ENCODE data around the gene PLA2R1. TPM values are rescaled to one million over a fixed set of nuclear protein-coding genes. Genes with fewer than 3 reads are reported as not detected.
A peak's percentile ranks its signal among the peaks of the same experiment; 100 is the strongest.

The PLA2R1 gene
- total RNA-seq, 6 donors from 2014 or later: 3.0 to 11.0 (median 5.9) TPM

DNA sequence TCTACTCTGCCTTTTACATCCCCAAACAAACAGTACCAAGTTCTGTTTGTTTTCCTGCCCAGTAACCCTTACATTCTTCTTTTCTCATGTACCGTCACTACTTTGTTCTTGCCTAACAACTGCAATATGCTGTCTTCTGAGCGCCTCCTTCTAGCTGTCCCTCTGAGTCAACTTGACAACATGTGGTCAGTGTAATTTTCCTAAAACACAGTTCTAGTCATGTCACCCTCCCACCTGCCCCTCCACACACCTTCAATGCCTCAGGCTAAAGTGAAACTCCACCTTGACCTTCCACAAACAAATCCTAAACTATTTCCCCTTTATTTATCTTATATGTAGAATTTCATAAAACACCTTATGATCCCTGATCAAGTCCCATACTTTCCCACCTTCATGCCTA lies 139.9 kb downstream of the PLA2R1 start:
- TF ChIP-seq POLR2AphosphoS5 (IDR thresholded peaks at IDR 0.05) (no peak), POLR2A (IDR thresholded peaks at IDR 0.05) (no peak), EP300 (IDR thresholded peaks at IDR 0.05) (no peak)
- TF ChIP-seq, protein P1, sequence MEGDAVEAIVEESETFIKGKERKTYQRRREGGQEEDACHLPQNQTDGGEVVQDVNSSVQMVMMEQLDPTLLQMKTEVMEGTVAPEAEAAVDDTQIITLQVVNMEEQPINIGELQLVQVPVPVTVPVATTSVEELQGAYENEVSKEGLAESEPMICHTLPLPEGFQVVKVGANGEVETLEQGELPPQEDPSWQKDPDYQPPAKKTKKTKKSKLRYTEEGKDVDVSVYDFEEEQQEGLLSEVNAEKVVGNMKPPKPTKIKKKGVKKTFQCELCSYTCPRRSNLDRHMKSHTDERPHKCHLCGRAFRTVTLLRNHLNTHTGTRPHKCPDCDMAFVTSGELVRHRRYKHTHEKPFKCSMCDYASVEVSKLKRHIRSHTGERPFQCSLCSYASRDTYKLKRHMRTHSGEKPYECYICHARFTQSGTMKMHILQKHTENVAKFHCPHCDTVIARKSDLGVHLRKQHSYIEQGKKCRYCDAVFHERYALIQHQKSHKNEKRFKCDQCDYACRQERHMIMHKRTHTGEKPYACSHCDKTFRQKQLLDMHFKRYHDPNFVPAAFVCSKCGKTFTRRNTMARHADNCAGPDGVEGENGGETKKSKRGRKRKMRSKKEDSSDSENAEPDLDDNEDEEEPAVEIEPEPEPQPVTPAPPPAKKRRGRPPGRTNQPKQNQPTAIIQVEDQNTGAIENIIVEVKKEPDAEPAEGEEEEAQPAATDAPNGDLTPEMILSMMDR (IDR thresholded peaks at IDR 0.05): no peak
- no peak for ATAC-seq (ENCODE audit: low FRiP score in 2 of 2)
- 82 to 84% methylated on average over 2 of the region's 2 CpGs for WGBS, 2 donors

DNA sequence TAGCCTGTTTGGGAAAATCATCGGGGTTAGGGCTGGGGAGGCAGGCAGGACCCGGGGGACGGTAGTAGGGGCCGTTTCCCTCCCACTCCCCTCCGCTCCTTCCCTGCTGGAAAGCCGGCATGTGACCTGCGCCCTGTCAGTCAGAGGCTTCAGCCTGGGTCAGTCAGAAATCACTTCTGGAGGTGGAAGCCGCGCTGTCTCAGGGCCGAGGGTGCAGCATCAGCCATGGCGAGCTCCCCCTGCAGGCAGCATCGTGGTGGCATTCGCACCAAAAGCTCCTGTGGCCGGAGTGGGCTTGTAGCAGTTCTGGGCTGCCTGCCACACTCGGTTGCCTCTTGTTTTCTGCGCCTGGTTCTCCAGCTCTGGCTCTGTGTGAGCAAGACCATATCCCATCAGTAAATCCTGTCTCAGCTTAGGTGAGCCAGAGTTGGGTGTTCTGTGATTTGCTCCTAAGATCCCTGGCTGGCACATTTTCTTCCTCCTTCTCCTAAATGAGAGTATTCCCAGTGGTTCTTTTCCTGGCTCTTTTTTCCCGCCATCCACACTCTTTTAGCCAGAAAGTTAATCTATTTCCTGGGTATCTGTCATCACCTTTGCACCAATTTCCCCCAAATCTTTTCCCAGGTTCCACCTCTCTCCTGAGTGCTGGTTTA lies 140.5 kb downstream of the PLA2R1 start:
- ATAC-seq (ENCODE audit: low FRiP score in 2 of 2): peak; percentile 83 to 87
- DNase-seq: peak; percentile 88
- Histone ChIP-seq H3K27ac (no peak overlapping the region), H3K4me3 (no peak overlapping the region), H3K4me1 (peaks cover 0 to 5% (median 3%) of the 10 kb centered on the region in 4 donors), H3K9me3 (no peaks in the 10 kb centered on the region), H3K27me3 (no peaks in the 10 kb centered on the region), H3K36me3 (no peaks in the 10 kb centered on the region)
- 20 to 38% methylated on average over 8 to 17 of the region's 17 CpGs for WGBS, 2 donors
- TF ChIP-seq EP300 (IDR thresholded peaks at IDR 0.05): no peak
- TF ChIP-seq, protein P1 (IDR thresholded peaks at IDR 0.05): peak; percentile 62 to 78 (median 68)

More for the DNA sequence above, 139.9 kb downstream of the PLA2R1 start:
- peaks cover 0 to 5% (median 3%) of the 10 kb centered on the region in 4 donors for H3K4me1 ChIP-seq
- DNase-seq: no peak
- no peak overlapping the region for H3K27ac ChIP-seq
- no peaks in the 10 kb centered on the region for H3K9me3 ChIP-seq
- H3K4me3 ChIP-seq: no peak overlapping the region
- no peaks in the 10 kb centered on the region for H3K36me3 ChIP-seq
- H3K27me3 ChIP-seq: no peaks in the 10 kb centered on the region

GRCh38 chr2:159916511-159916910 lies 145.9 kb downstream of the PLA2R1 start:
- Histone ChIP-seq H3K9me3 (no peaks in the 10 kb centered on the region), H3K4me1 (peaks cover 0 to under 1% (median under 1%) of the 10 kb centered on the region in 4 donors), H3K27me3 (no peaks in the 10 kb centered on the region), H3K4me3 (no peak overlapping the region), H3K27ac (no peak overlapping the region), H3K36me3 (no peaks in the 10 kb centered on the region)
- 89 to 93% methylated on average over 2 of the region's 2 CpGs for WGBS, 2 donors
- ATAC-seq (ENCODE audit: low FRiP score in 2 of 2) (no peak), DNase-seq (no peak)
- no peak for TF ChIP-seq EP300 (IDR thresholded peaks at IDR 0.05)
- no peak for TF ChIP-seq POLR2AphosphoS5 (IDR thresholded peaks at IDR 0.05)
- TF ChIP-seq, protein P1 (IDR thresholded peaks at IDR 0.05): no peak
- TF ChIP-seq POLR2A (IDR thresholded peaks at IDR 0.05): no peak

DNA sequence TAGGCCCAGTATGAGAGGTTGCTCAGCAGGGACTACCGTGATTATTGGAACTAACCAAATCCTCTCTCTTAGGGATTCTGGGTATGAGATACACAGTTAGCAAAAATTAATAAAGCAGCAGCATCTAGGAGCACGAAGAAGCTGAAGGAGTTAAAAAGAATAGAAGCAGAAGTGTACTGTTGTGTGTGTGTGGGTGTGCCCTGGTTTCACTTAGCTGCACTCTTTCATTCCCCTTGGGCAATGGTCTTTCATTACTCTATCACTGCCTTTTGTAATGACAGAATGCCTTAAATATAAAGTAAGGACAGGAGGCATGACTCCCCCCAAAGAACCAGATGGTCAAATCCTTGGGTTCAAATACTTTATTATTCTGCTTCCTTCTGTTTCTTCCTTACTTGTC lies 148.5 kb downstream of the PLA2R1 start:
- no peak for ATAC-seq (ENCODE audit: low FRiP score in 2 of 2)
- WGBS, 2 donors: 93% methylated on average over 2 of the region's 2 CpGs
- Histone ChIP-seq H3K36me3 (no peaks in the 10 kb centered on the region), H3K9me3 (no peaks in the 10 kb centered on the region), H3K4me1 (no peaks in the 10 kb centered on the region), H3K27ac (no peak overlapping the region), H3K4me3 (no peak overlapping the region), H3K27me3 (no peaks in the 10 kb centered on the region)
- no peak for TF ChIP-seq EP300 (IDR thresholded peaks at IDR 0.05)
- no peak for TF ChIP-seq POLR2AphosphoS5 (IDR thresholded peaks at IDR 0.05)
- TF ChIP-seq, protein P1 (IDR thresholded peaks at IDR 0.05): no peak
- no peak for TF ChIP-seq POLR2A (IDR thresholded peaks at IDR 0.05)
- no peak for DNase-seq

DNA sequence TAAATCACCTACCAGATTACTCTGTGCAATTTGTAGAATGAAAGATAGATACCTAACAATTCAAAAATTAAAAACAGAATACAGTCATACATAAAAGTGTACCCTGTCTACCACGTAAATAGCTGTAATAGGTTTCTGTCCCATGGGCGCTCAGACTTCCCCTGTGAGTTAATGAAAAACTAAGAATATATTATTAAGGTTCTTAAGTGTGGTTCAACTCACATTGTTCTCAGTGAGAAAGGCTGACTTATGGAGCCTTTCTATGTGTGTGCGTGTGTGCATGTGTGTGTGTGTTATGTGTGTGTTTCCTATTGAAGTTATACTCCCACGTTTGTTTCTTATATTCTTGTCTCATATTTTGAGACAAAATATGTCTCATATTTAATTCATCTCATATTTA lies 149.8 kb downstream of the PLA2R1 start:
- H3K36me3 ChIP-seq: no peaks in the 10 kb centered on the region
- no peak for DNase-seq
- H3K27me3 ChIP-seq: no peaks in the 10 kb centered on the region
- H3K9me3 ChIP-seq: no peaks in the 10 kb centered on the region
- no peak for ATAC-seq (ENCODE audit: low FRiP score in 2 of 2)
- WGBS, 2 donors: 93% methylated on average over 4 of the region's 4 CpGs
- no peak overlapping the region for H3K27ac ChIP-seq
- H3K4me1 ChIP-seq: no peaks in the 10 kb centered on the region
- no peak for TF ChIP-seq POLR2A (IDR thresholded peaks at IDR 0.05)
- TF ChIP-seq EP300 (IDR thresholded peaks at IDR 0.05): no peak
- H3K4me3 ChIP-seq: no peak overlapping the region
